Stimulated activated naive B cell treated with anti-CD40 and anti-IgM and Interleukin-4, amounts not matched to agents 10 μg/mL and 1 μg/mL and 100 μg/mL, for 72 hours (primary cell): ENCODE results near the gene PDIK1L.

ENCODE experiments used
- ATAC-seq, 2 donors: fragments of 150-1000 bp; cut with Tn5 transposase; replicated peaks; 2 replicates each; pipeline ENCODE4 v1.10.0; 2021; ENCODE audit warnings: moderate library complexity in 1 of 2
- DNase-seq: peaks from one replicate; pipeline ENCODE4 v3.0.0; 2021
- H3K27ac Mint-ChIP-seq: one replicate; pipeline ENCODE4 v1.8.0; 2022; ENCODE audit warnings: mild to moderate bottlenecking, mixed read lengths
- H3K27me3 Mint-ChIP-seq, 2 donors: one replicate each; pipeline ENCODE4 v1.8.0; 2022; ENCODE audit warnings: mixed read lengths in 2 of 2
- H3K36me3 Mint-ChIP-seq, 2 donors: one replicate each; pipeline ENCODE4 v1.8.0; 2022; ENCODE audit warnings: mixed read lengths in 2 of 2, mild to moderate bottlenecking in 1 of 2
- H3K4me1 Mint-ChIP-seq, 2 donors: one replicate each; pipeline ENCODE4 v1.8.0; 2022; ENCODE audit warnings: mixed read lengths in 2 of 2, mild to moderate bottlenecking in 1 of 2
- H3K4me3 Mint-ChIP-seq, 2 donors: one replicate each; pipeline ENCODE4 v1.8.0; 2022; ENCODE audit warnings: mild to moderate bottlenecking in 2 of 2, mixed read lengths in 2 of 2, moderate library complexity in 1 of 2
- H3K9me3 Mint-ChIP-seq, 2 donors: one replicate each; pipeline ENCODE4 v1.8.0; 2022; ENCODE audit warnings: mixed read lengths in 2 of 2, mild to moderate bottlenecking in 1 of 2

Gene PDIK1L

DNA sequence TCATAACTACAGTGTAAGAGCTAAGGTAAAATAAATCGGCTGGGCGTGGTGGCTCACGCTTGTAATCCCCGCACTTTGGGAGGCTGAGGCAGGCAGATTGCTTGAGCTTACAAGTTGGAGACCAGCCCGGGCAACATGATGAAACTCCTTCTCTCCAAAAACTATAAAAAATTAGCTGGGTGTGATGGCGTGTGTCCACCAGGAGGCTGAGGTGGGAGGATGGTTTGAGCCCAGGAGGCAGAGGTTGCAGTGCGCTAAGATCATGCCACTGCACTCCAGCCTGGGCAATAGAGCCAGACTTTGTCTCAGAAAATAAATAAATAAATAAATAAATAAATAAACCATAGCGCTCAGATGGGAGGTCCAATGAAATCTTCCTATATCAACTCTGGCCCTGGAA is 30.5 kb downstream of the PDIK1L start:
- DNase-seq: no peak
- Mint-ChIP-seq H3K4me3 (no peak overlapping the region), H3K36me3 (no peaks in the 10 kb centered on the region), H3K9me3 (no peaks in the 10 kb centered on the region), H3K27me3 (peaks cover 0 to 5% of the 10 kb centered on the region in 2 donors), H3K27ac (no peak overlapping the region), H3K4me1 (peaks cover 0 to 2% of the 10 kb centered on the region in 2 donors)
- ATAC-seq: no peak

DNA sequence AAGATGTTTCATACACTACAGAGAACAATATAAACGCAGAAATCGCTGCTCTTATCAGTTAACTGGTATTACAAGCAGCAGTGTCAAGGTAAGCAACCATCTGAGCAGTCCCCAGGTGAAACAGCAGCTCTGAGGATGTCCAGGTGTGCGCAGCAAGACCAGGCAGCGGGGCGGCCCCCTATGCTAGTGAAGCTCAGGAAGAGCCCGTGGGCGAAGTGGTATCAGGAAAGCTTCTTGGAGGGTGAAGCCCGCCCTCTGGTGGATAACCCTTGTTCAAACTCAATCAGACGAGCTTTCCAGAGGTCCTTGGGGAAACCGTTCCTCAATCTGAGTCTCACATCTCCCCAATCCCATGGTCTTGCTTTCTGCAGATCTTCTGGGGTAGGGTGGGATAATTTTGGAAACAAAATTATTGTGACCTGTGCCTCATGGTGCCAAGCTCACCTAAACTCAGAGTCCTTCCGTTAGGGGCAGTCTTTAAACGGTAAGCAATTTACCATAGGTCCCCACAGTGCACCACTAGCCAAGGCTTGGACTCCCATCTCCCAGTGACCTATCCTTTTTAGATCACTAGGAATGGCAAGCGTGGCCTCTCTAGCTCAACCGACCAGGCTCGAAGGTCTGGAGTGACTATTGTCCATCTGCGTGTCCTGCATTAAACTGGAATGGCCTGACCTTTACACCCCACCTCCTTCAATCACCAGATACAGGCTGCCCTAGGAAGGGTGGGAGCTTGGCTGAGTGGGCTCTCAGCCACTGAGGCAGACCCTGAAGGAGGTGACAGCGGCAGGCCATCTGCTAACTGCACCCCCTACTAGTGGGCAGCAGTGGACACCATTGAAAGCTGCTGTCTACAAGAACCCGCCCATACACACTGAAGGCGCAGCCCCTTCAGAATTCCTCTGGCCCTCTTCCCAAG is 33.7 kb downstream of the PDIK1L start:
- DNase-seq (peak; percentile 47), ATAC-seq (peak; percentile 67 to 83)
- no peaks in the 10 kb centered on the region for H3K9me3 Mint-ChIP-seq
- no peak overlapping the region for H3K27ac Mint-ChIP-seq
- H3K27me3 Mint-ChIP-seq: peaks cover 4 to 11% of the 10 kb centered on the region in 2 donors
- peaks cover 0 to 2% of the 10 kb centered on the region in 2 donors for H3K4me1 Mint-ChIP-seq
- no peak overlapping the region for H3K4me3 Mint-ChIP-seq
- no peaks in the 10 kb centered on the region for H3K36me3 Mint-ChIP-seq

DNA sequence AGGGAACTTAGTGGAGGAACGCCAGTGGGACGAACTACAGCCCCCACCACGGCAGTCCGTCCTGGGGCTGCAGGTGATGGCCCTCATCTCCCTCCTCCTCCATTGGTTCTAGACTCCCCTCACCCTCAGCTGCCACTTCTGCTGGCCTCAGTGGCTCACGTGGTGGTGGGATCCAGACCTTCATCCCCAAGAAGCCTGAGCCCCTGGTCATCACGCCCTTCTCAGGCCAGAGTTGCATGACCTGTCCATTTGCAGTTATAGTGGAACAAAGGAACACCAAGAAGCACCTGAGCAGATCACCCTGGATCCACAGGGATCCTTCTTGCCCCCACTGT is 34.3 kb downstream of the PDIK1L start:
- no peaks in the 10 kb centered on the region for H3K36me3 Mint-ChIP-seq
- no peak overlapping the region for H3K4me3 Mint-ChIP-seq
- no peak overlapping the region for H3K27ac Mint-ChIP-seq
- ATAC-seq (no peak), DNase-seq (no peak)
- H3K4me1 Mint-ChIP-seq: peaks cover 0 to 2% of the 10 kb centered on the region in 2 donors
- H3K27me3 Mint-ChIP-seq: peaks cover 4 to 11% of the 10 kb centered on the region in 2 donors
- H3K9me3 Mint-ChIP-seq: no peaks in the 10 kb centered on the region

DNA sequence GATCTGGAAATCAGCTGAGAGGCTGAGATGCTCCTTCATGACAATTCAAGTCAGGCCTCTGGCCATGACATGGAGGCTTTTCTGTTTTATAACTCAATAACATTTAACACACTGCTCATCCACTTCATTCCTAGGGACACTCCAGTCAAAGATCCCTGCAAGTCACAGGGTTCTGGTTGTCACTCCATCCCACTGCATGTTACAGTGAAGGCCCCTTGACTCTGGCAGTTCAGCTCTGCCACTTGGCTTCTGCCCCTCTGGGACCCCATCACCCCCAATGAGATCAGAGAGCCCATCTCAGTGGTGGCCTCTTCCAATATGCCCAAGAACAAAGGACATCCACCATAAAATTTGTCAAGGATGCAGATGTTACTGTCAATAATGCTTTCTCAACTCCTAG is 37.3 kb downstream of the PDIK1L start:
- no peak overlapping the region for H3K27ac Mint-ChIP-seq
- DNase-seq: no peak

DNA sequence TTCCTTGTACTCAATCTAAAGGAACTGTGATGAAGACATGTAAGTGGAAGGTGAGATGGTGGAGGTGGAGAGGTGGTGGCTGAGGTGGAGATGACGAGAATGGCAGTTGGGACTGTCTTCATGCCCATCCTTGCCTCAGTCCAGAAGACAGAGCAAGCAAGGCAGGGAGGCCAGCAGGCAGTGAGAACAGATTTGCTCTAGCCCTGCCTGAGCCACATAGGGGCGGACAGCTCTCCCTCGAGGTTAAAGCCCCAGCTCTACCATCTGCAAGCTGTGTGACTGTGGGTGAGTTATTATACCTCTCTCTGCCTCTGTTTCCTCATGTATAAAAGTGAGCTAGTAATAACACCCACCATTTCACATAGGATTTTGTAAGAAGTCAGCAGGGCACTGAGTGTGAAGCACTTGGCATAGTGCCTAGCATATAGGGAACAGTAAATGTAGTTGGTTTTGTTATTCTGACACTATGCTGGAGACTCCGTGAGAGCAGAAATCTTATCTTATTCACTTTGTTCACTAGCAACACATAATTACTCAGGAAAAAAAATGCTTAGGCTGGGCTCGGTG is 42.4 kb downstream of the PDIK1L start:
- Mint-ChIP-seq H3K9me3 (no peaks in the 10 kb centered on the region), H3K36me3 (no peaks in the 10 kb centered on the region), H3K27ac (no peak overlapping the region), H3K27me3 (peaks cover 32 to 45% of the 10 kb centered on the region in 2 donors), H3K4me1 (peaks cover 0 to 6% of the 10 kb centered on the region in 2 donors), H3K4me3 (no peak overlapping the region)
- DNase-seq (no peak), ATAC-seq (no peak)

More for the DNA sequence above, 37.3 kb downstream of the PDIK1L start:
- peaks cover 0 to 2% of the 10 kb centered on the region in 2 donors for H3K4me1 Mint-ChIP-seq
- H3K27me3 Mint-ChIP-seq: peaks cover 4 to 13% of the 10 kb centered on the region in 2 donors
- H3K9me3 Mint-ChIP-seq: no peaks in the 10 kb centered on the region
- ATAC-seq: no peak
- H3K36me3 Mint-ChIP-seq: no peaks in the 10 kb centered on the region
- H3K4me3 Mint-ChIP-seq: no peak overlapping the region

DNA sequence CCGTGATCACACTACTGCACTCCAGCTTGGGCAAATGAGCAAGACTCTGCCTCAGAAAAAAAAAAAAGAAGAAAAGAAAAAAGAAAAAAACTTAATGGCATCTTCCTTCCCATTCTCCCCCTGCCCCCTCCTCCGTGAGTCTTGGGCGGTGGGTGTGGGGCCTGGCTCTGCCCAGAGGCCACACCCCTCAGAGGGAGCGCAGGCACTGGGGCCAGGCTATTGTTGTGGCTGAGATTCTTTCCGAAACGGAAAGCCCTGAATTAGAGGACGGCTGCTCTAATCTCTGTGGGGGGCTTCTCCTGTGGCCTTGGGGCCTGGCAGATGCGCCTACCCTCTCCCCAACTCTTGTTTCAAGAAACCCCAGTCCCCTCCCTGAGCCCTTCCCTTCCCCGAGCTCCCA is 43.1 kb downstream of the PDIK1L start:
- DNase-seq (no peak), ATAC-seq (no peak)
- Mint-ChIP-seq H3K4me1 (peaks cover 0 to 6% of the 10 kb centered on the region in 2 donors), H3K36me3 (no peaks in the 10 kb centered on the region), H3K4me3 (no peak overlapping the region), H3K9me3 (no peaks in the 10 kb centered on the region), H3K27me3 (peaks cover 33 to 52% of the 10 kb centered on the region in 2 donors), H3K27ac (no peak overlapping the region)

DNA sequence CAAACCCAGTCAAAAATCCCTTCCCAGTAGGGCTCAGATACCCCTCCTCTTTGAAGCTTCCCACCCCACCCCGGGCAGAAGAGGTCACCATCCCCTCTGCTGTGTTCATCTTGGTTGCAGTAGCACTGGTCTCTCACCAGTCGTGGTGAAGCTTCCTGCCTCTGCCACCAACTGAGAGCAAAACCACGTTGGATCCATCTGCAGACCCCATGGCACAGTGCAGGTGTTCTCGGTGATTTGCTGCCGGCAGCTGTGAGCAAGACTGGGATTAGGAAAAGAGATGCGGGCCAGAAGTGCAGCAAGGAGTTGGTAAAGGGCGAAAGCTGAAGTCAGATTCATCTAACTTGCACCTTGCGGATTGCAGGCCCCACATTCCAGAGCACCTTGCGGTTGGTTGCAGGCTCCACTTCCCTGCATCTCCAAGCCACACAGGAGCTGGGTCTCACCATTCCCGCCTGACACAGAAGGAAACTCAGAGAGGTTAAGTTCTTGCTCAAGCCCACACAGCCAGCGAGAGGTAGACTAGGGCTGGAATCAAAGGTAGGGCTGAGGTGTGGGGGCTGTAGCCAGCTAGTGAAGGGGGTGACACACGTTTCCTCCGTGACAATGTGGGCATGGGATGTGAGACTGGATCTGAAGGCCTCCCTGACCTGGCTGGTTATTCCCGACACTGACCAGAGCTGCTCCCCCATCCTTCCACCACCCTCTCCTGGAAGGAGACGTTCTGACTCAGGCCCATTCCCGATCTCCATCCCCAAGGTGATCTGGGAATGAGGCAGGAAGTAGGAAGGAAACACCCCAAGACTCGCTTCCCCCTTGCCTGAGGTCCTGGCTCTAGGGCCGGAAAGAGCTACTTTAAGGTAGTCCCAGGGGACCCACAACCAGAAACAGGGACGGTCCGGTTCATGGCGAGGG is 44.0 kb downstream of the PDIK1L start:
- Mint-ChIP-seq H3K4me3 (no peak overlapping the region), H3K27me3 (peaks cover 34 to 60% of the 10 kb centered on the region in 2 donors), H3K4me1 (peaks cover 0 to 6% of the 10 kb centered on the region in 2 donors), H3K9me3 (no peaks in the 10 kb centered on the region), H3K36me3 (no peaks in the 10 kb centered on the region), H3K27ac (no peak overlapping the region)
- ATAC-seq (no peak), DNase-seq (no peak)

DNA sequence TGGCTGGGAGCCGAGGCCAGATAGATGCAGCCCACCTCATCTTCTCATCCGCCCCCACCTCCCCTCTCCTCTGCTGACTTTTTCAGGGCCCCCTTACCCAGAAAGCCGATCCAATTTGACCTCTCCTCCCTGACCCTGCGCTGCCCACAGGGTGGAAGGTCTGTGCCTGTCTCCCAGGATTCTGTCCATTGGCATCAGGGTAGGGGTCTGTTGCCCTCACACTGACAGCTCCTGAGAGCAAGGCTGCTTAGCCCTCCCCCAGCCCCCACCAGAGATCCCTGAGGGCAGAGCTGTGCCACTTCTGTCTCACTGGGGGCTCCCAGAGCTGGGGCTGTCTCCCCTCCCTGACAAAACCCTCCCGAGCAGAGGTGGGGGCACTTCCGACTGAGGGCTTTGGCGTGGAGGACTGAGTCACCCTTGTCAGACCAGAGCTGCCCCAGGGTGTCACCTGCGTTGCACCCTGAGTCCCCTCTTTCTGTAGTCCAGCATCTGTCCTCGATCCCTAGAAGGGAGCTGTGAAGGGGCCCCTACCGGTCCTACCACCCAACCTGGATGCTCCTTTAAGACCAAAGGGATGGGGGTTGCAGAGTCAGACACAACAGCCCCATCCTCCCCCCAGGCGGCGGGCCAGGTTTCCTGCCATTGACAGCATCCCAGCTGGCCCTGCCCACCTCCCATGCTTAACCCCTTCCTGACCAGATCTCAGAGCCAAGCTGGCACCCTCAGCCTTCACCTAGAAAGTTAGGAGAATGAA is 44.8 kb downstream of the PDIK1L start:
- H3K36me3 Mint-ChIP-seq: no peaks in the 10 kb centered on the region
- H3K27ac Mint-ChIP-seq: no peak overlapping the region
- peaks cover 39 to 68% of the 10 kb centered on the region in 2 donors for H3K27me3 Mint-ChIP-seq
- DNase-seq (no peak), ATAC-seq (peak in 1 of 2 donors; percentile 6)
- H3K9me3 Mint-ChIP-seq: no peaks in the 10 kb centered on the region
- H3K4me1 Mint-ChIP-seq: peaks cover 2 to 6% of the 10 kb centered on the region in 2 donors
- no peak overlapping the region for H3K4me3 Mint-ChIP-seq

DNA sequence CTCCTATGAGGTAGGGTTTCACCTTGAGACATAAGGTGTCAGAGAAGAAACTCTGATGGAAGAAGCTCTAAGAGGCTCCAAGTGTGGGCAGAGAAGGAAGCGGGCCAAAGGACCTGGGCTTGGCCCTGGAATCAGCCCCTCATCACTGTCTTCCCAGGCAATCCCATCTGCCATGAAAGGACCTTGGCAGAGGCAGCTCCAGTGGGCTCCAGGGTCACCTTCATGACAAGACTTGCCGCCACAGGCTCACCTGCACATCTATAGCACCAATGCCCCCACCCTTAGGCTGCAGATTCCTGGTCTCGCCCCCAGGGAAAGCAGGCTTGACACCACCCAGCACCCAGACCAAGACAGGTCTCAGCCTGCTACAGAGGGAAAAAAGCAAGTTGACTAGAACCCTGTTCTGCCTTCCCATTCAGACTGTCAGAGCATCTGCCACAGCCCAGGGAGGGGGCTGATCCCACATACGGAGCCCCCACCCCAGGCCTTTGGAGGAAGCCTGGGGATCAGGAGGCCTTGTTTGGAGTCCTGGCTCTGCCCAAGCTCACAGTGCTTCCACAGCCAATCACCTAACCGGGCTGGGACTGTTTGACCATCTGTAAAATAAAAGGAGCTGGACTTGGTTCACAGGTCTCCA is 46.8 kb downstream of the PDIK1L start:
- ATAC-seq: no peak
- H3K27ac Mint-ChIP-seq: no peak overlapping the region
- DNase-seq: no peak
- no peak overlapping the region for H3K4me3 Mint-ChIP-seq
- H3K9me3 Mint-ChIP-seq: no peaks in the 10 kb centered on the region
- peaks cover 6 to 11% of the 10 kb centered on the region in 2 donors for H3K4me1 Mint-ChIP-seq
- H3K27me3 Mint-ChIP-seq: peaks cover 45 to 76% of the 10 kb centered on the region in 2 donors
- H3K36me3 Mint-ChIP-seq: no peaks in the 10 kb centered on the region

DNA sequence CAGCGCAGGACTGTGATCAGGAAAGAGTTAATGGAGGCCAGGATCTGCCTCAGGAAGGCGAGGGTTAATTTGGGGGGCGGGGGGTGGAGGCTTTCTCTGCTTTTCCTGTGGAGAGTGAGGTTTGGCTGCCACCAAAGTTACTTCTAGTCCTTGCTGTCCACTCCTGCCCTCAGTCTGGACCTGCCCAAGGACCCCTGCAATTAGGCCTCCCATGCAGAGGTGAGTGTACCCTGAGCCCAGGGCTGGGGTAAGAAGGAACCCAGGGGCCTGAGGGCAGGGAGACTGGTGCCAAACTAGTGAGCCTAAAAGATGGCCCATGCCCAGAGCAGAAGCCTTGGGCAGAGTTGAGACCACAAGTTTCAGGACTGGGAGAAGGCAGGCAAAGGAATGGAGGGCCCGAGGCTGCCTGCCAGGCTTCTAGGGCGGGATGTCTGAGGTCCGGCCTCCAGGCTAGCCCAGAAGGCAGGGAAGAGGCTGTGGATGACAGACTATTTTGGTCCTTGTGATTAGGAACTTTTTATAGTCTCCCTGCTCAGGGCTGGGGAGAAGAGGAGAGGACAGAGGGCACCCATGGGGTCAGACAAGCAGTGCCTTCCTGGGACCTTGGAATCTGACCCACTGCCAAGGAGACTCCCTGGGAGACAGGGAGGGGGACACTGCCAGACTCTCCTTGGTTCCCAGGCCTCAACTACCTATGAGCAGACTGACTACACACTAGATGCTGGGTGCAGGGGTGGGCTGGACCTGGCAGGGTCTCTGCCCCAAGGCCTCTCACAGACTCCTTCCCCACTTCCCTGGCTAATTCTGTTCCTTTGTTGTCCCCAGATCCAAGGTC is 47.5 kb downstream of the PDIK1L start, which contains the start of gene FAM110D:
Gene FAM110D (plus strand): TSS at position 172 of the 835 bp plus-strand sequence. CDS start 2,213 bp downstream, outside the sequence.
- no peak within 1 kb of the TSS for H3K27ac Mint-ChIP-seq
- no peak within 1 kb of the TSS for H3K4me3 Mint-ChIP-seq
- H3K36me3 Mint-ChIP-seq: no peaks in the 10 kb centered on the region

DNA sequence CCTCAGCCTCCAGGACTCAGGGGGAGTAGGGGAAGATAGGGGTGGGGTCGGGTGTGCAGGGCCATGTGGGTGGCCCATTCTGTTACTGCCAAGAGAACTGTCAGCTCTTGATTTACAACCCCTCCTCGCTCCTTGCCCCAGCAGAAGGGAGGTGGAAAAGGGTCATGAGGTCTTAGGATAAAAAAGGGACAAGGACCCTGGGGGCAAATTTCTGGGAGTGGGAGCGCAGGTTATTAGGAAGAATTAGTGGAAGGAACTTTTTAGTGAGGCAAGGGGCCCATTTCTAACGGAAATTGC is 48.1 kb downstream of the PDIK1L start:
- Mint-ChIP-seq H3K27me3 (peaks cover 47 to 69% of the 10 kb centered on the region in 2 donors), H3K4me3 (no peak overlapping the region), H3K36me3 (no peaks in the 10 kb centered on the region), H3K27ac (no peak overlapping the region), H3K9me3 (no peaks in the 10 kb centered on the region), H3K4me1 (peaks cover 8 to 14% of the 10 kb centered on the region in 2 donors)
- no peak for ATAC-seq
- DNase-seq: no peak

More for the DNA sequence above, 47.5 kb downstream of the PDIK1L start, which contains the start of gene FAM110D:
- DNase-seq: no peak
- Mint-ChIP-seq H3K27me3 (peaks cover 45 to 71% of the 10 kb centered on the region in 2 donors), H3K4me1 (peaks cover 6 to 11% of the 10 kb centered on the region in 2 donors), H3K9me3 (no peaks in the 10 kb centered on the region)
- ATAC-seq: no peak

DNA sequence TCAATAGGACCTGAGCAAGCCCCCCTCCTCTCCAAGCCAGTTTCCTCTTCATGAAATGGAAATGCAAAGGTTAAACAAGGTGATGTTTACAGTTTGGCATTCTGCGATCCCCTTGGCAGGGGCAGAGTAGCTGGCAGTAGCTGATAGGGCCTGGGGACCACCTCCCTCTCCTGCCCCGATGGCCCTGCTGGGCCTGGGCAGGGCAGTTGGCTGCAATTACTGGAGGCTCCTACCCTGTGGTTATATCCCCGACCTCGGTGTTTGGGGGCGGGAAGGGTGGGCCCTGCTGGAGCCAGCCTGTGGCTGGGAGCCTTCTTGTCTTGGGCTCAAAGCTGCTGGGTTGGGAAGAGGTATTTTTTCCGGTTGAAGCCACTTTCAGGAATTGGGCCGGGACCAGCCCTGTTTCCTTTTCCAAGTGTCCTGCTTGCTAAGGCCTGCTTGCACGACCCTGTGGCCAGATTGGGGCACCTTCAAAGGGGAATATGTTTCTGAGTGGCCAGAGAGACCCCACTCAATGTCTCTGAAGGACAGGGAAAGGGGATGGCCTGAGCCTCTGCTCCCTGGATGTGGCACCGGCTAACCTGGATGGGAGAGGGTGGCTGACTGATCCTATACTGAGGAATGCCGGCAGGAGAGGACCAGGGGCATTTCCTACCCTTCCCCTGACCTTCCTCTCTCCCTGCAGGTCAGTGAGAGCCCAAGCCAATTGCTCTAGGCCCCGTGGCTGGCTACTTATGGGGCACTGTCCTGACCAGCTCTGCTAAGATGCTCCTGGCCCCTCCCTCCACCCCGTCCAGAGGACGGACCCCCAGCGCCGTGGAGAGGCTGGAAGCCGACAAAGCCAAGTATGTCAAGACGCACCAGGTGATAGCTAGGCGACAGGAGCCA is 49.1 kb downstream of the PDIK1L start:
- peaks cover 44 to 65% of the 10 kb centered on the region in 2 donors for H3K27me3 Mint-ChIP-seq
- no peaks in the 10 kb centered on the region for H3K9me3 Mint-ChIP-seq
- DNase-seq: no peak
- no peak overlapping the region for H3K27ac Mint-ChIP-seq
- H3K4me3 Mint-ChIP-seq: peak overlapping the region; percentile 53 to 73
- H3K4me1 Mint-ChIP-seq: peaks cover 15 to 25% of the 10 kb centered on the region in 2 donors
- no peak for ATAC-seq
- no peaks in the 10 kb centered on the region for H3K36me3 Mint-ChIP-seq
